Lower leg skin (tissue), 4 donors: ENCODE measurements around the gene SRSF5. TPM values are rescaled to one million over a fixed set of nuclear protein-coding genes. Genes with fewer than 3 reads are reported as not detected.

ENCODE experiments used
- DNase-seq, 2 donors: peaks; one replicate each; pipeline ENCODE4 v3.0.0-alpha.2; 2019; ENCODE audit warnings: low spot score in 2 of 2
- H3K4me3 ChIP-seq: fragments of 200-600 bp; sonication (generic); 2 replicates; pipeline ENCODE4 v1.5.1; 2017; ENCODE audit warnings: mild to moderate bottlenecking, low read depth; ENCODE audit not compliant: poor library complexity, severe bottlenecking
- POLR2A ChIP-seq, 2 donors: fragments of 450-650 bp; IDR thresholded peaks; one replicate each; pipeline ENCODE4 v1.6.1; 2016 to 2017; ENCODE audit warnings: antibody characterized with exemption in 2 of 2, mild to moderate bottlenecking in 1 of 2, moderate library complexity in 1 of 2
- WGBS, 2 donors: methylation state at CpG; one replicate each; pipeline ENCODE4 v1.1.5; 2018; 5-methylcytosine and 5-hydroxymethylcytosine counted together
- intact Hi-C: fragments of 100-400 bp; cut with DNase I; formaldehyde crosslinking; loops from one replicate; pipeline ENCODE4 v1.15.0; 2023; ENCODE audit warnings: low total_unique reads
- total RNA-seq, 4 donors: library from RNA; depleted of rRNA; stranded (reverse); fragments of >200 nt; gene quantifications; one replicate each; pipeline ENCODE4 v1.1.0, GENCODE V29; 2016
- TF ChIP-seq, protein P1 (sequence below), 3 donors: fragments of 450-650 bp; IDR thresholded peaks; one replicate each; pipeline ENCODE4 v1.5.1; 2016; ENCODE audit warnings: antibody characterized with exemption in 3 of 3, mild to moderate bottlenecking in 3 of 3, moderate library complexity in 2 of 3

Gene SRSF5
- total RNA-seq, 4 donors from 2014 or later, result 297 to 612 (median 380) TPM

GRCh38 chr14:69780092-69780491 is 13.2 kb downstream of the SRSF5 start:
- TF ChIP-seq, protein P1, sequence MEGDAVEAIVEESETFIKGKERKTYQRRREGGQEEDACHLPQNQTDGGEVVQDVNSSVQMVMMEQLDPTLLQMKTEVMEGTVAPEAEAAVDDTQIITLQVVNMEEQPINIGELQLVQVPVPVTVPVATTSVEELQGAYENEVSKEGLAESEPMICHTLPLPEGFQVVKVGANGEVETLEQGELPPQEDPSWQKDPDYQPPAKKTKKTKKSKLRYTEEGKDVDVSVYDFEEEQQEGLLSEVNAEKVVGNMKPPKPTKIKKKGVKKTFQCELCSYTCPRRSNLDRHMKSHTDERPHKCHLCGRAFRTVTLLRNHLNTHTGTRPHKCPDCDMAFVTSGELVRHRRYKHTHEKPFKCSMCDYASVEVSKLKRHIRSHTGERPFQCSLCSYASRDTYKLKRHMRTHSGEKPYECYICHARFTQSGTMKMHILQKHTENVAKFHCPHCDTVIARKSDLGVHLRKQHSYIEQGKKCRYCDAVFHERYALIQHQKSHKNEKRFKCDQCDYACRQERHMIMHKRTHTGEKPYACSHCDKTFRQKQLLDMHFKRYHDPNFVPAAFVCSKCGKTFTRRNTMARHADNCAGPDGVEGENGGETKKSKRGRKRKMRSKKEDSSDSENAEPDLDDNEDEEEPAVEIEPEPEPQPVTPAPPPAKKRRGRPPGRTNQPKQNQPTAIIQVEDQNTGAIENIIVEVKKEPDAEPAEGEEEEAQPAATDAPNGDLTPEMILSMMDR (IDR thresholded peaks at IDR 0.05), result no peak
- TF ChIP-seq POLR2A (IDR thresholded peaks at IDR 0.05), result no peak
- intact Hi-C loops, result no loop called here
- no peak overlapping the region for H3K4me3 ChIP-seq
- WGBS, 2 donors, result 96 to 100% methylated on average over 1 of the region's 1 CpG
- no peak for DNase-seq

- 85 to 96% methylated on average over 3 of the region's 3 CpGs for WGBS, 2 donors
- intact Hi-C loops, result no loop called here
- peak in 1 of 2 donors; percentile 2 for DNase-seq
- H3K4me3 ChIP-seq, result no peak overlapping the region
- TF ChIP-seq POLR2A (IDR thresholded peaks at IDR 0.05), result no peak
- TF ChIP-seq, protein P1 (IDR thresholded peaks at IDR 0.05), result no peak
Measured at GRCh38 chr14:69780952-69781351, 14.0 kb downstream of the SRSF5 start.

GRCh38 chr14:69784942-69785341 is 18.0 kb downstream of the SRSF5 start:
- 94 to 100% methylated on average over 1 of the region's 1 CpG for WGBS, 2 donors
- H3K4me3 ChIP-seq, result no peak overlapping the region
- DNase-seq, result no peak
- intact Hi-C loops, result no loop called here
- TF ChIP-seq POLR2A (IDR thresholded peaks at IDR 0.05), result no peak

DNA sequence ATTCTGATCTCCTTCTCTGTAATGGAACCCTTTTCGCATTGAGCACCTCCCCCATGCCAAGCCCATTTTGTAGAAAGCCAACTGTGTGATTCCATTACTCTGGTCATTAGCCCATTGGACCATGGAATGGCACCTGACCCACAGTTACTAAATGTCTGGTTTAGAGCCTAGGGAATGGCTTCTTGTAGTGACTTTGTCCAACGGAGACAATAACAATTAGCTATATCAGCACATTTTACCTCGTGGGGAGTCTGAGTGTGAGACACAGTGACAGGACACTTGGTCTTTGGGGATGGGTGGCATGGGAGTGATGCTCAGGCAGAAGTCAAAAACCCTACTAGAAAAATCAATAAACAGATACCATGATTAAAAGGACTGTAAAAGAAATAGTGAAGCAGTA is 19.7 kb downstream of the SRSF5 start:
- no peak overlapping the region for H3K4me3 ChIP-seq
- no peak for TF ChIP-seq POLR2A (IDR thresholded peaks at IDR 0.05)
- TF ChIP-seq, protein P1 (IDR thresholded peaks at IDR 0.05), result no peak
- 92 to 93% methylated on average over 3 of the region's 3 CpGs for WGBS, 2 donors
- DNase-seq, result no peak
- intact Hi-C loops, result no loop called here

DNA sequence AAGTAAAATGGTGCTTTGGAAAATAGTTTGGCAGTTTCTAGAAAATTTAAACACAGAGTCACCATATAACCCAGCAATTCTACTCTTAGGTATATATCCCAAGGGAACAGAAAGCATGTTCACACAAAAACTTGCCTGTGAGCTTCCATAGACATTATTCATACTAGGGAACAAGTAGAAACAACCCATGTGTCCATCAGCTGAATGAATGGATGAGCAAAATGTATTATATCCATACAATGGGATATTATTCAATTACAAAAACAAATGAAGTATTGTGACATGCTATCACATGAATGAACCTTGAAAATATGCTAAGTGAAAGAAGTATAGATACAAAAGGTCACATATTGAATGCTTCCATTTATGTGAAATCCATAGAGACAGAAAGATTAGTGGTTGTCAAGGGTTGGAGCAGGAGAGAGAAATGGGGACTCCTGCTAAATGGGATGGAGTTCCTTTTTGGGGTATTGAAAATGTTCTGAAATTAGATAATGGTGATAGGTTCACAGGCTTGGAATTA is 22.2 kb downstream of the SRSF5 start:
- no peak for DNase-seq
- TF ChIP-seq POLR2A (IDR thresholded peaks at IDR 0.05), result no peak
- TF ChIP-seq, protein P1 (IDR thresholded peaks at IDR 0.05), result no peak
- no peak overlapping the region for H3K4me3 ChIP-seq
- intact Hi-C loops, result no loop called here

- no peak for DNase-seq
- H3K4me3 ChIP-seq, result no peak overlapping the region
- TF ChIP-seq POLR2A (IDR thresholded peaks at IDR 0.05), result no peak
- TF ChIP-seq, protein P1 (IDR thresholded peaks at IDR 0.05), result no peak
- WGBS, 2 donors, result 90 to 94% methylated on average over 7 of the region's 7 CpGs
- intact Hi-C loops, result no loop called here
Measured at GRCh38 chr14:69792887-69793421, 26.0 kb downstream of the SRSF5 start.
